K562 (cell line): ENCODE data around the gene FYTTD1. TPM values are rescaled to one million over a fixed set of nuclear protein-coding genes. Genes with fewer than 3 reads are reported as not detected.

Experiments used
- ATAC-seq: fragments of 200-7000 bp; cut with Tn5 transposase; 3 replicates; pipeline ENCODE4 v1.9.1; 2020; ENCODE audit warnings: moderate library complexity
- BruUV-seq: library from RNA; stranded (reverse); fragments of 400-500 nt; replicated peaks from 2 replicates; lab custom pipeline; 2021; lab: Mats Ljungman, UMichigan
- CTCF ChIA-PET: fragments of 300-600 bp; formaldehyde crosslinking; extraction: SDS; loops from one replicate; lab custom pipeline; 2021; ENCODE audit warnings: low intra/inter-chr PET ratio; lab: Yijun Ruan, JAX
- POLR2A ChIA-PET: fragments of 300-600, 350-650 bp; sonication (Branson Sonifier 250); formaldehyde crosslinking; extraction: SDS; loops from one replicate; lab custom pipeline; 2021; ENCODE audit warnings: antibody characterized with exemption, inconsistent platforms; lab: Yijun Ruan, JAX
- DNase-seq, 4 experiments: peaks; one replicate each; pipeline versions ENCODE4 v3.0.0 to v3.0.0-alpha.2; 2011 to 2018; ENCODE audit warnings: low spot score in 3 of 4, mixed read lengths in 3 of 4; ENCODE audit errors: extremely low read depth in 1 of 4
- FAIRE-seq: peaks from 2 replicates; lab custom pipeline; 2011; peaks lifted over from hg19 to GRCh38; lab: Jason Lieb, UNC
- H2AFZ ChIP-seq: 2 replicates; pipeline ENCODE4 v1.6.0; 2011; ENCODE audit warnings: low read depth, low read length, control low read depth, inconsistent platforms
- H3K27ac ChIP-seq: fragments of 200-600 bp; 3 replicates; pipeline ENCODE4 v1.8.0; 2011; ENCODE audit warnings: low read depth, mild to moderate bottlenecking, control low read depth, inconsistent platforms, low read length, moderate library complexity, mixed read lengths; ENCODE audit errors: extremely low read depth
- H3K27me3 ChIP-seq, 2 experiments: fragments of 300-600 bp in 1 of 2; 2 replicates in 1 of 2; 3 replicates in 1 of 2; pipeline versions ENCODE4 v1.6.0 to v1.8.0; 2011; ENCODE audit warnings: inconsistent platforms in 2 of 2, low read length in 2 of 2, mild to moderate bottlenecking in 1 of 2, mixed read lengths in 1 of 2, moderate library complexity in 1 of 2; ENCODE audit not compliant: control insufficient read depth in 2 of 2, insufficient read depth in 2 of 2
- H3K36me3 ChIP-seq: fragments of 300-600 bp; 3 replicates; pipeline ENCODE4 v1.8.0; 2011; ENCODE audit warnings: mild to moderate bottlenecking, low read length, inconsistent platforms; ENCODE audit not compliant: control insufficient read depth, insufficient read depth
- H3K4me1 ChIP-seq, 2 experiments: fragments of 200-600 bp in 1 of 2; replicated peaks in 1 of 2; 2 replicates in 1 of 2; 3 replicates in 1 of 2; pipeline versions ENCODE4 v1.5.1 to v1.8.0; 2011; ENCODE audit warnings: inconsistent platforms in 2 of 2, low read length in 2 of 2, mild to moderate bottlenecking in 1 of 2, mixed read lengths in 1 of 2, moderate library complexity in 1 of 2; ENCODE audit not compliant: control insufficient read depth in 2 of 2, insufficient read depth in 2 of 2
- H3K4me2 ChIP-seq: 2 replicates; pipeline ENCODE4 v1.6.1; 2011; ENCODE audit warnings: low read length, control low read depth, inconsistent platforms, mixed read lengths; ENCODE audit not compliant: insufficient read depth
- H3K4me3 ChIP-seq: fragments of 200-600 bp; sonication (generic), shearing (Covaris generic); 2 replicates; pipeline ENCODE4 v1.5.1; 2016; ENCODE audit warnings: control low read depth, inconsistent platforms
- H3K79me2 ChIP-seq: fragments of 200-600 bp; 3 replicates; pipeline ENCODE4 v1.8.0; 2011; ENCODE audit warnings: low read length, inconsistent platforms; ENCODE audit not compliant: control insufficient read depth, insufficient read depth
- H3K9ac ChIP-seq, 2 experiments: 2 replicates each; pipeline versions ENCODE4 v1.6.0 to v1.6.1; 2011; ENCODE audit warnings: low read depth in 2 of 2, low read length in 2 of 2, control low read depth in 1 of 2, inconsistent platforms in 1 of 2, mild to moderate bottlenecking in 1 of 2, mixed read lengths in 1 of 2; ENCODE audit not compliant: insufficient read depth in 1 of 2
- H3K9me1 ChIP-seq: one replicate; pipeline ENCODE4 v1.6.0; 2011; ENCODE audit warnings: inconsistent platforms, mild to moderate bottlenecking, low read length, moderate library complexity; ENCODE audit not compliant: control insufficient read depth, insufficient read depth
- H3K9me3 ChIP-seq: replicated peaks from 2 replicates; pipeline ENCODE4 v1.5.1; 2011; ENCODE audit warnings: low read depth, low read length, inconsistent platforms; ENCODE audit not compliant: control insufficient read depth, insufficient read depth
- H4K20me1 ChIP-seq: replicated peaks from 2 replicates; pipeline ENCODE4 v1.6.1; 2011; ENCODE audit warnings: low read length, inconsistent platforms, mixed read lengths; ENCODE audit not compliant: control insufficient read depth, insufficient read depth
- HDAC6 ChIP-seq: IDR thresholded peaks from 2 replicates; pipeline ENCODE4 v1.6.1; 2012; ENCODE audit warnings: low read depth, mild to moderate bottlenecking, control low read depth, inconsistent platforms, low read length, moderate library complexity
- KLF16 ChIP-seq: IDR thresholded peaks from 2 replicates; pipeline ENCODE4 v1.6.1; 2016; ENCODE audit warnings: antibody characterized with exemption
- NCOR1 ChIP-seq: fragments of 450-650 bp; IDR thresholded peaks from 2 replicates; pipeline ENCODE4 v1.6.1; 2016; ENCODE audit warnings: mild to moderate bottlenecking, moderate library complexity
- POLR2AphosphoS2 ChIP-seq: IDR thresholded peaks from 2 replicates; pipeline ENCODE4 v1.6.1; 2012; ENCODE audit warnings: low read length, improper control_type of control experiment
- PTRF ChIP-seq: fragments of 450-650 bp; IDR thresholded peaks from 2 replicates; pipeline ENCODE4 v1.6.1; 2016; ENCODE audit warnings: mild to moderate bottlenecking, missing genetic modification characterization, missing compliant biosample characterization
- TAF9B ChIP-seq: fragments of 450-650 bp; IDR thresholded peaks from 2 replicates; pipeline ENCODE4 v1.6.1; 2018; ENCODE audit warnings: mild to moderate bottlenecking; ENCODE audit not compliant: partially characterized antibody
- WHSC1 ChIP-seq: IDR thresholded peaks from one replicate; pipeline ENCODE4 v1.6.1; 2012; ENCODE audit warnings: low read length, control low read depth, inconsistent platforms
- ZNF589 ChIP-seq: fragments of 200-800 bp; sonication (Bioruptor generic); IDR thresholded peaks from 2 replicates; pipeline ENCODE4 v1.6.1; 2016; ENCODE audit warnings: low read depth, missing genetic modification characterization, missing compliant biosample characterization
- ZNF699 ChIP-seq: fragments of 250-450 bp; sonication (Bioruptor Pico); IDR thresholded peaks from 2 replicates; pipeline ENCODE4 v1.8.0; 2021; ENCODE audit warnings: mild to moderate bottlenecking, moderate library complexity; ENCODE audit not compliant: insufficient replicate concordance
- ZNF830 ChIP-seq: fragments of 250-450 bp; sonication (Bioruptor Pico); IDR thresholded peaks from 2 replicates; pipeline ENCODE4 v1.5.0; 2021; ENCODE audit warnings: mild to moderate bottlenecking
- WGBS: fragments of 100-300 bp; shearing (Covaris generic); methylation state at CpG from one replicate; pipeline ENCODE4 v1.1.6; 2016; ENCODE audit warnings: low coverage, mixed read lengths; ENCODE audit not compliant: insufficient coverage; ENCODE audit errors: missing lambda C conversion rate; 5-methylcytosine and 5-hydroxymethylcytosine counted together
- in situ Hi-C: fragments of 300-500 bp; cut with MboI; formaldehyde crosslinking; loops from 4 replicates; pipeline ENCODE4 v1.15.0; 2018; ENCODE audit warnings: inconsistent platforms, mixed read lengths
- intact Hi-C: fragments of 100-400 bp; cut with micrococcal nuclease; formaldehyde crosslinking; loops from 2 replicates; pipeline ENCODE4 v1.14.2; 2022
- polyA plus RNA-seq, 8 experiments: library from polyadenylated mRNA; depleted of rRNA in 4 of 8; stranded (reverse) in 5 of 8; unstranded in 3 of 8; fragments of >200 nt; fragmentation: Nextera tagmentation in 2 of 8; fragmentation: Illumina TruSeq in 1 of 8; extraction: Ambion mirVana in 2 of 8; extraction: Trizol in 1 of 8; gene quantifications; 2 replicates each; pipeline versions ENCODE4 v1.2.1 to v1.2.3, GENCODE V29; 2011 to 2014; ENCODE audit warnings: inconsistent platforms in 1 of 8, missing spikeins in 1 of 8
- total RNA-seq, 7 experiments: library from RNA; depleted of rRNA in 6 of 7; stranded (reverse); fragments of >200 nt in 6 of 7; fragmentation: Illumina TruSeq in 2 of 7; extraction: Trizol in 2 of 7; gene quantifications; 2 replicates each; pipeline versions ENCODE4 v1.2.1 to v1.2.3, GENCODE V29; 2011 to 2021; ENCODE audit warnings: low replicate concordance in 1 of 7
- TF ChIP-seq, protein P1 (sequence below): fragments of 450-650 bp; IDR thresholded peaks from 2 replicates; pipeline ENCODE4 v1.6.1; 2017; ENCODE audit warnings: antibody characterized with exemption
- TF ChIP-seq, protein P2 (sequence below): sonication (generic); formaldehyde crosslinking; IDR thresholded peaks from 2 replicates; pipeline ENCODE4 v1.8.1; 2022; ENCODE audit warnings: missing genetic modification reagents
- TF ChIP-seq, protein P3 (sequence below): fragments of 250-450 bp; sonication (Bioruptor Pico); IDR thresholded peaks from 2 replicates; pipeline ENCODE4 v1.9.0; 2021; ENCODE audit warnings: mild to moderate bottlenecking
- TF ChIP-seq, protein P4 (sequence below): sonication (generic); formaldehyde crosslinking; IDR thresholded peaks from 2 replicates; pipeline ENCODE4 v1.8.0; 2022; ENCODE audit warnings: mild to moderate bottlenecking, missing genetic modification reagents, borderline replicate concordance

Gene FYTTD1
- total and polyA plus RNA-seq, 9 of the 15 experiments (the other 6 are each of a cell fraction or from before 2014, with no cell fraction given): 35.7 to 106 (median 76.3) TPM

DNA sequence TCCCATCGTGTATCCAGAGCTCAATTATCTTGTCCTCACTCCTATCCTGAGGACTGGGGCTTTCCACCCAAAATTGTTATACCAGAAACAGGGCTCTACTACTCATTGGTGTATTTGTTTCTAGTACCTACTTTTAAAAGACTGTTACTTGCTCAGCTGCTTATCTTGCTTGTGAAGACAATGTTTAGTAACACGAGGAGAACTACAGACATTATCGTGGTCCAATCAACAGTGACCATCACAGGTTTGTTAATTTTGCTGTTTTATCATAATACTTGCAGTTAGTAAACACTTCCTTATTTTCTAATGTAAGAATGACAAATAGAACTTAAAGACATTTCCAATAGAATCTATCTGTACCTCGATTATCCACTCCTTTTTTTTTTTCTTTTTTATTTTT is 54.8 kb downstream of the FYTTD1 start:
- H3K9me3 ChIP-seq: no peaks in the 10 kb centered on the region
- WGBS: 35% methylated on average over 4 of the region's 4 CpGs
- no peak overlapping the region for H2AFZ ChIP-seq
- peaks cover 12% of the 10 kb centered on the region; the same call in 1 of the 2 replicates for H4K20me1 ChIP-seq
- no TSS peak for BruUV-seq
- H3K27me3 ChIP-seq: no peaks in the 10 kb centered on the region
- in situ Hi-C loops: no loop called here
- H3K4me1 ChIP-seq: peaks cover 0 to 14% of the 10 kb centered on the region in 2 experiments; a peak in 3 of 5 replicates
- H3K4me2 ChIP-seq: no peak overlapping the region
- H3K36me3 ChIP-seq: no peaks in the 10 kb centered on the region
- FAIRE-seq (no peak), ATAC-seq (no peak), DNase-seq (no peak)
- intact Hi-C loops: loop anchor here (5.0 to 10.0 kb wide), 2 partner anchors 120 to 257 kb away; no protein-coding TSS in a partner anchor
- H3K27ac ChIP-seq: no peak overlapping the region
- ChIA-PET POLR2A (interaction anchor here (1.6 kb wide), 1 partner anchor 8 kb away, joined by 3 read pairs; no protein-coding TSS in a partner anchor), CTCF (no interaction called here)
- H3K4me3 ChIP-seq: no peak overlapping the region
- H3K9me1 ChIP-seq: no peaks in the 10 kb centered on the region
- no peak overlapping the region for H3K9ac ChIP-seq
- peaks cover 64% of the 10 kb centered on the region for H3K79me2 ChIP-seq
- TF ChIP-seq, protein P1, sequence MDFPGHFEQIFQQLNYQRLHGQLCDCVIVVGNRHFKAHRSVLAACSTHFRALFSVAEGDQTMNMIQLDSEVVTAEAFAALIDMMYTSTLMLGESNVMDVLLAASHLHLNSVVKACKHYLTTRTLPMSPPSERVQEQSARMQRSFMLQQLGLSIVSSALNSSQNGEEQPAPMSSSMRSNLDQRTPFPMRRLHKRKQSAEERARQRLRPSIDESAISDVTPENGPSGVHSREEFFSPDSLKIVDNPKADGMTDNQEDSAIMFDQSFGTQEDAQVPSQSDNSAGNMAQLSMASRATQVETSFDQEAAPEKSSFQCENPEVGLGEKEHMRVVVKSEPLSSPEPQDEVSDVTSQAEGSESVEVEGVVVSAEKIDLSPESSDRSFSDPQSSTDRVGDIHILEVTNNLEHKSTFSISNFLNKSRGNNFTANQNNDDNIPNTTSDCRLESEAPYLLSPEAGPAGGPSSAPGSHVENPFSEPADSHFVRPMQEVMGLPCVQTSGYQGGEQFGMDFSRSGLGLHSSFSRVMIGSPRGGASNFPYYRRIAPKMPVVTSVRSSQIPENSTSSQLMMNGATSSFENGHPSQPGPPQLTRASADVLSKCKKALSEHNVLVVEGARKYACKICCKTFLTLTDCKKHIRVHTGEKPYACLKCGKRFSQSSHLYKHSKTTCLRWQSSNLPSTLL: no peak
- TF ChIP-seq PTRF: no peak
- no peak for TF ChIP-seq ZNF830 (CRISPR knock-in tag)
- TF ChIP-seq, protein P2, sequence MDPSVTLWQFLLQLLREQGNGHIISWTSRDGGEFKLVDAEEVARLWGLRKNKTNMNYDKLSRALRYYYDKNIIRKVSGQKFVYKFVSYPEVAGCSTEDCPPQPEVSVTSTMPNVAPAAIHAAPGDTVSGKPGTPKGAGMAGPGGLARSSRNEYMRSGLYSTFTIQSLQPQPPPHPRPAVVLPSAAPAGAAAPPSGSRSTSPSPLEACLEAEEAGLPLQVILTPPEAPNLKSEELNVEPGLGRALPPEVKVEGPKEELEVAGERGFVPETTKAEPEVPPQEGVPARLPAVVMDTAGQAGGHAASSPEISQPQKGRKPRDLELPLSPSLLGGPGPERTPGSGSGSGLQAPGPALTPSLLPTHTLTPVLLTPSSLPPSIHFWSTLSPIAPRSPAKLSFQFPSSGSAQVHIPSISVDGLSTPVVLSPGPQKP (CRISPR knock-in tag): no peak
- TF ChIP-seq, protein P3, sequence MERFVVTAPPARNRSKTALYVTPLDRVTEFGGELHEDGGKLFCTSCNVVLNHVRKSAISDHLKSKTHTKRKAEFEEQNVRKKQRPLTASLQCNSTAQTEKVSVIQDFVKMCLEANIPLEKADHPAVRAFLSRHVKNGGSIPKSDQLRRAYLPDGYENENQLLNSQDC (CRISPR knock-in tag): no peak
- TF ChIP-seq HDAC6: no peak
- no peak for TF ChIP-seq KLF16
- TF ChIP-seq ZNF699: no peak
- TF ChIP-seq TAF9B: no peak
- no peak for TF ChIP-seq WHSC1
- no peak for TF ChIP-seq NCOR1
- TF ChIP-seq, protein P4, sequence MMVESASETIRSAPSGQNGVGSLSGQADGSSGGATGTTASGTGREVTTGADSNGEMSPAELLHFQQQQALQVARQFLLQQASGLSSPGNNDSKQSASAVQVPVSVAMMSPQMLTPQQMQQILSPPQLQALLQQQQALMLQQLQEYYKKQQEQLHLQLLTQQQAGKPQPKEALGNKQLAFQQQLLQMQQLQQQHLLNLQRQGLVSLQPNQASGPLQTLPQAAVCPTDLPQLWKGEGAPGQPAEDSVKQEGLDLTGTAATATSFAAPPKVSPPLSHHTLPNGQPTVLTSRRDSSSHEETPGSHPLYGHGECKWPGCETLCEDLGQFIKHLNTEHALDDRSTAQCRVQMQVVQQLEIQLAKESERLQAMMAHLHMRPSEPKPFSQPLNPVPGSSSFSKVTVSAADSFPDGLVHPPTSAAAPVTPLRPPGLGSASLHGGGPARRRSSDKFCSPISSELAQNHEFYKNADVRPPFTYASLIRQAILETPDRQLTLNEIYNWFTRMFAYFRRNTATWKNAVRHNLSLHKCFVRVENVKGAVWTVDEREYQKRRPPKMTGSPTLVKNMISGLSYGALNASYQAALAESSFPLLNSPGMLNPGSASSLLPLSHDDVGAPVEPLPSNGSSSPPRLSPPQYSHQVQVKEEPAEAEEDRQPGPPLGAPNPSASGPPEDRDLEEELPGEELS (CRISPR knock-in tag): no peak
- TF ChIP-seq ZNF589 (CRISPR knock-in tag): no peak
- no peak for TF ChIP-seq POLR2AphosphoS2
